Mesenchymal stem cell (in vitro differentiated cells and primary cell): ENCODE results near the gene BTG2.
"Not testable (repeated sequence)": the region's sequence is repeated elsewhere in the genome, so short reads cannot be mapped to it uniquely, and the experiment has no call there.

ENCODE experiments used
- DNase-seq: peaks from one replicate; pipeline ENCODE4 v3.0.0-alpha.2; 2013
- H2AFZ ChIP-seq: one replicate; pipeline ENCODE4 v1.6.1; 2013; ENCODE audit warnings: low read depth, mild to moderate bottlenecking, control low read depth, inconsistent platforms, low read length, moderate library complexity
- H2AK5ac ChIP-seq: 2 replicates; pipeline ENCODE4 v1.6.1; 2013; ENCODE audit warnings: low read length, moderate library complexity, mild to moderate bottlenecking, inconsistent platforms; ENCODE audit not compliant: severe bottlenecking
- H2BK120ac ChIP-seq: one replicate; pipeline ENCODE4 v1.6.1; 2013; ENCODE audit warnings: low read depth, mild to moderate bottlenecking, inconsistent platforms, low read length, moderate library complexity
- H2BK12ac ChIP-seq, 2 experiments: one replicate each; pipeline ENCODE4 v1.6.1; 2013; ENCODE audit warnings: inconsistent platforms in 2 of 2, low read length in 2 of 2, mild to moderate bottlenecking in 2 of 2, moderate library complexity in 2 of 2, control low read depth in 1 of 2
- H2BK15ac ChIP-seq: one replicate; pipeline ENCODE4 v1.6.1; 2013; ENCODE audit warnings: mild to moderate bottlenecking, low read depth, inconsistent platforms; ENCODE audit not compliant: poor library complexity, severe bottlenecking
- H2BK5ac ChIP-seq: 2 replicates; pipeline ENCODE4 v1.6.1; 2013; ENCODE audit warnings: low read depth, mild to moderate bottlenecking, low read length, control low read depth, inconsistent platforms; ENCODE audit not compliant: poor library complexity, severe bottlenecking
- H3K14ac ChIP-seq, 2 experiments: one replicate each; pipeline ENCODE4 v1.6.1; 2013; ENCODE audit warnings: inconsistent platforms in 2 of 2, low read length in 2 of 2, control low read depth in 1 of 2, mild to moderate bottlenecking in 1 of 2, moderate library complexity in 1 of 2
- H3K18ac ChIP-seq, 2 experiments: one replicate each; pipeline ENCODE4 v1.6.1; 2013; ENCODE audit warnings: inconsistent platforms in 2 of 2, low read length in 2 of 2, control low read depth in 1 of 2, low read depth in 1 of 2, mild to moderate bottlenecking in 1 of 2
- H3K23ac ChIP-seq, 2 experiments: one replicate each; pipeline ENCODE4 v1.6.1; 2013; ENCODE audit warnings: inconsistent platforms in 2 of 2, low read length in 2 of 2, mild to moderate bottlenecking in 2 of 2, moderate library complexity in 2 of 2, control low read depth in 1 of 2
- H3K27ac ChIP-seq: 2 replicates; pipeline ENCODE4 v1.5.1; 2013; ENCODE audit warnings: mild to moderate bottlenecking, moderate library complexity, low read length, control low read depth, inconsistent platforms; ENCODE audit not compliant: poor library complexity, severe bottlenecking
- H3K27me3 ChIP-seq, 2 experiments: 2 replicates each; pipeline versions ENCODE4 v1.6.1 to v1.7.0; 2013; ENCODE audit warnings: low read length in 2 of 2, mild to moderate bottlenecking in 2 of 2, moderate library complexity in 2 of 2, control low read depth in 1 of 2, inconsistent platforms in 1 of 2; ENCODE audit not compliant: control insufficient read depth in 1 of 2, insufficient read depth in 1 of 2
- H3K36me3 ChIP-seq, 2 experiments: 2 replicates each; pipeline versions ENCODE4 v1.6.1 to v1.7.0; 2013; ENCODE audit warnings: low read length in 2 of 2, control low read depth in 1 of 2, inconsistent platforms in 1 of 2, low read depth in 1 of 2, mild to moderate bottlenecking in 1 of 2; ENCODE audit not compliant: insufficient read depth in 2 of 2, control insufficient read depth in 1 of 2
- H3K4ac ChIP-seq, 2 experiments: one replicate each; pipeline ENCODE4 v1.6.1; 2013; ENCODE audit warnings: inconsistent platforms in 2 of 2, low read length in 2 of 2, mild to moderate bottlenecking in 2 of 2, moderate library complexity in 2 of 2, control low read depth in 1 of 2, low read depth in 1 of 2
- H3K4me1 ChIP-seq: 2 replicates; pipeline ENCODE4 v1.6.1; 2013; ENCODE audit warnings: low read depth, low read length, control low read depth; ENCODE audit not compliant: control insufficient read depth, insufficient read depth
- H3K4me2 ChIP-seq: 2 replicates; pipeline ENCODE4 v1.6.1; 2013; ENCODE audit warnings: low read length, mild to moderate bottlenecking, inconsistent platforms; ENCODE audit not compliant: poor library complexity, severe bottlenecking
- H3K4me3 ChIP-seq, 2 experiments: 2 replicates each; pipeline versions ENCODE4 v1.5.1 to v1.7.0; 2013; ENCODE audit warnings: low read length in 2 of 2, mild to moderate bottlenecking in 2 of 2, control low read depth in 1 of 2, low read depth in 1 of 2; ENCODE audit not compliant: insufficient read depth in 1 of 2
- H3K79me1 ChIP-seq: replicated peaks from 2 replicates; pipeline ENCODE4 v1.6.1; 2013; ENCODE audit warnings: mild to moderate bottlenecking, control low read depth, low read length, inconsistent platforms; ENCODE audit not compliant: poor library complexity, severe bottlenecking
- H3K9ac ChIP-seq: 2 replicates; pipeline ENCODE4 v1.7.0; 2013; ENCODE audit warnings: mild to moderate bottlenecking, low read length, moderate library complexity
- H3K9me3 ChIP-seq: 2 replicates; pipeline ENCODE4 v1.7.0; 2013; ENCODE audit warnings: mild to moderate bottlenecking, low read length; ENCODE audit not compliant: control insufficient read depth
- H4K8ac ChIP-seq: one replicate; pipeline ENCODE4 v1.6.1; 2013; ENCODE audit warnings: inconsistent platforms, mild to moderate bottlenecking, low read length, moderate library complexity
- H4K91ac ChIP-seq: one replicate; pipeline ENCODE4 v1.6.1; 2013; ENCODE audit warnings: mild to moderate bottlenecking, low read length, inconsistent platforms
- WGBS: methylation state at CpG from one replicate; pipeline ENCODE4 v1.1.7; 2013; ENCODE audit warnings: mixed read lengths; 5-methylcytosine and 5-hydroxymethylcytosine counted together

Gene BTG2

DNA sequence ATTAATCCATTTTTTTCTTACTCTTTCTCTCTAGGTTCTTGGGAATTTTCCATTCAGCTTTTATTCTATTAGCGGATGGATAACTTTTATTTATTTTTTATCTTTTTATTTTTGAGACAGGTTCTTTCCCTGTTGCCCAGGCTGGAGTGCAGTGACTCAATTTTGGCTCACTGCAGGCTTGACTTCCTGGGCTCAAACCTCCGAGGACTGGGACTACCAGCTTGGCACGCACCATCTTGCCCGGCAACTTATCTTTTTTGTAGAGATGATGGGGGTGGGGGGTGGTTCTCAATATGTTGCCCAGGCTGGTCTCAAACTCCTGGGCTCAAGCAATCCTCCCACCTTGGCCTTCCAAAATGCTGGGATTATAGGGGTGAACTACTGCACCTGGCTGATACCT is 39.8 kb upstream of the BTG2 start:
- no peak overlapping the region for H2BK12ac ChIP-seq
- no peak overlapping the region for H2AFZ ChIP-seq
- no peak overlapping the region for H3K27ac ChIP-seq
- 69% methylated on average over 2 of the region's 4 CpGs for WGBS
- no peak overlapping the region for H3K9ac ChIP-seq
- no peak overlapping the region for H2BK15ac ChIP-seq
- H3K27me3 ChIP-seq: peaks cover 0 to 9% of the 10 kb centered on the region in 2 experiments
- no peak overlapping the region for H3K18ac ChIP-seq
- no peak overlapping the region for H4K91ac ChIP-seq
- H3K4me1 ChIP-seq: peaks cover 6% of the 10 kb centered on the region
- no peaks in the 10 kb centered on the region for H3K79me1 ChIP-seq
- H3K36me3 ChIP-seq: no peaks in the 10 kb centered on the region
- no peak for DNase-seq
- H3K9me3 ChIP-seq: no peaks in the 10 kb centered on the region
- no peak overlapping the region for H2BK120ac ChIP-seq
- H3K4ac ChIP-seq: no peak overlapping the region
- H2BK5ac ChIP-seq: no peak overlapping the region
- H3K14ac ChIP-seq: no peak overlapping the region
- no peak overlapping the region for H3K4me2 ChIP-seq
- H2AK5ac ChIP-seq: no peak overlapping the region
- H3K23ac ChIP-seq: no peak overlapping the region
- no peak overlapping the region for H4K8ac ChIP-seq
- no peak overlapping the region for H3K4me3 ChIP-seq

- H2BK12ac ChIP-seq, H3K14ac ChIP-seq, H3K18ac ChIP-seq, H3K27me3 ChIP-seq, H2BK120ac ChIP-seq, H3K36me3 ChIP-seq, H4K8ac ChIP-seq, H3K4me3 ChIP-seq, H3K23ac ChIP-seq, H2BK15ac ChIP-seq, H4K91ac ChIP-seq, H3K9ac ChIP-seq, H3K4me2 ChIP-seq, H3K4me1 ChIP-seq, H3K4ac ChIP-seq, H3K27ac ChIP-seq, H3K79me1 ChIP-seq, DNase-seq, H2BK5ac ChIP-seq, H2AK5ac ChIP-seq, H3K9me3 ChIP-seq, H2AFZ ChIP-seq: not testable (repeated sequence)
- 57% methylated on average over 1 of the region's 5 CpGs for WGBS
These were observed 39.2 kb upstream of the BTG2 start for GRCh38 chr1:203266140-203266539.

DNA sequence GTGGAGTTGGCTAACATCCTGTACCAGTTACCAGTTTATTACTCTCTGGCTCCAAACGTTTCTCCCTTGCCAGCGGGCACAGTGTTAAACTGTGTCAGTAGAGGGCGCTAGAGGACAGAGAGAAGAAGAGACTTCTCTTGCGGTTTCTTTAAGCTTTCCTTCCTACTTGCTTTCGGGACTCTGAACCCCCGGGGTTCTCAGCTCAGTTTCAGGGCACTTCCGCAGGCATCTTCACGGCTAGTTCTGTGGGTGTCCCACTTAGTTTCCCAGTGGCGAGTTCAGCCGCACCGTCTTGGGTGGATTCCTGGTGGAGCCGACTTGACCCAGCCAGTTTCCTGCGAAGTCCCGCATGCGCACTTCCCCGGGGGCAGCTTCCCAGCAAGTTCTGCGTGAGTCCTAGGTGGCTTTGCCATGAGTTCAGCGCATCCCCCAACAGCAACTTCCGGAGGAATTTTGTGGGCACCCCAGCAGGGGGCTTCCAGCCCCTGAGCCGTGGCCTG is 37.9 kb upstream of the BTG2 start:
- DNase-seq: peak; percentile 90
- peak overlapping the region; percentile 82 for H2BK15ac ChIP-seq
- H2BK5ac ChIP-seq: no peak overlapping the region
- H4K91ac ChIP-seq: peak overlapping the region; percentile 23
- H2AFZ ChIP-seq: peak overlapping the region; percentile 92
- H3K4ac ChIP-seq: peak overlapping the region in 1 of 2 experiments; percentile 34
- peak overlapping the region; percentile 68 for H3K4me2 ChIP-seq
- H3K27me3 ChIP-seq: peaks cover under 1 to 10% of the 10 kb centered on the region in 2 experiments
- H2BK120ac ChIP-seq: no peak overlapping the region
- 2% methylated on average over 20 of the region's 20 CpGs for WGBS
- H2BK12ac ChIP-seq: no peak overlapping the region
- H3K9ac ChIP-seq: peak overlapping the region; percentile 96
- H3K18ac ChIP-seq: peak overlapping the region in 1 of 2 experiments; percentile 84
- H2AK5ac ChIP-seq: no peak overlapping the region
- H3K23ac ChIP-seq: no peak overlapping the region
- H3K36me3 ChIP-seq: no peaks in the 10 kb centered on the region
- no peaks in the 10 kb centered on the region for H3K79me1 ChIP-seq
- peaks cover 6% of the 10 kb centered on the region for H3K4me1 ChIP-seq
- peak overlapping the region; percentile 78 for H4K8ac ChIP-seq
- peak overlapping the region; percentile 26 for H3K27ac ChIP-seq
- H3K9me3 ChIP-seq: no peaks in the 10 kb centered on the region
- H3K14ac ChIP-seq: no peak overlapping the region
- H3K4me3 ChIP-seq: peak overlapping the region; percentile 50 to 85

- H3K18ac ChIP-seq: peak overlapping the region in 1 of 2 experiments; percentile 84
- no peak overlapping the region for H3K27ac ChIP-seq
- peak overlapping the region in 1 of 2 experiments; percentile 85 for H3K4me3 ChIP-seq
- no peaks in the 10 kb centered on the region for H3K79me1 ChIP-seq
- H2BK15ac ChIP-seq: peak overlapping the region; percentile 82
- H3K9ac ChIP-seq: peak overlapping the region; percentile 96
- peak overlapping the region; percentile 78 for H4K8ac ChIP-seq
- no peak overlapping the region for H4K91ac ChIP-seq
- DNase-seq: no peak
- no peak overlapping the region for H3K23ac ChIP-seq
- H2AK5ac ChIP-seq: no peak overlapping the region
- H3K27me3 ChIP-seq: peaks cover 4 to 10% of the 10 kb centered on the region in 2 experiments
- no peaks in the 10 kb centered on the region for H3K36me3 ChIP-seq
- peaks cover 6% of the 10 kb centered on the region for H3K4me1 ChIP-seq
- no peak overlapping the region for H2BK5ac ChIP-seq
- WGBS: 73% methylated on average over 12 of the region's 15 CpGs
- no peak overlapping the region for H3K4me2 ChIP-seq
- H2BK120ac ChIP-seq: no peak overlapping the region
- no peak overlapping the region for H2BK12ac ChIP-seq
- peak overlapping the region; percentile 92 for H2AFZ ChIP-seq
- no peak overlapping the region for H3K14ac ChIP-seq
- no peak overlapping the region for H3K4ac ChIP-seq
- no peaks in the 10 kb centered on the region for H3K9me3 ChIP-seq
These were observed 37.4 kb upstream of the BTG2 start for GRCh38 chr1:203267912-203268311.
